Measurements from ENCODE around the gene ACSF3.

Gene ACSF3

DNA sequence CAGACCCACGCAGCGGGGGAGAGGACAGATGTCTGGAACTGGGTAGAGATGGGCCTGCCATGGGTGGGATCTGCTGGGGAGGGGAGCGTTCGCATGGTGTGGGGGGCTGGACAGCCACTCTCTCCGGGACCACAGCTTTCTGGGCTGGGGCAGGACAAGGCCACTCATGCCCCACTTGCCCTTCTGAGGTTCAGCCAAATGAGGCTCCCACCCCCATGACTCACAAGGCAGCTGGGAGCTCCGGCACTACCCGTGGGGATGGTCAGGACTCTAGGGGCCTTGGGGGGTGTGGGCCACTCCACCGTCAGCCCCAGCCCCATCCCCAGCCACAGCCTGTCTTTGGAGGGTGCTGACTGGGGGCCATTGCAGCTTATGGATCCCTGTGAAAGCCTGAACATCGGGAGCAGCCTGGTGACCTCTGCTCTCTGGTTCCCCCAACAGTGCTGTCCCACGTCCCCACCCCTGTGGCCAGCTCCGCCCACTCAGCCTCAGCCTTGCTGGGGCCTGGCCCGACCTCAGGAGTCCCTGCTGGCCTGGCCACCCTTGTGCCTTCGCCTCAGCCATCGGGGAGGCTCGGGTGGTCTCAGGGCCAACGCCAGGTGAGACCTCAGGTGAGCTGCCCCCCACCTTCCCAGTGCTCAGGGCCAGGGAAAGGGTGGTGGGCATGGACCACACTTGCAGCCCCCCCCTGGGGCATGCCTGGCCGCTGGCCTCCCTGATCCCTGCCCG, 73.2 kb downstream of the ACSF3 start:
- no peak for DNase-seq

DNA sequence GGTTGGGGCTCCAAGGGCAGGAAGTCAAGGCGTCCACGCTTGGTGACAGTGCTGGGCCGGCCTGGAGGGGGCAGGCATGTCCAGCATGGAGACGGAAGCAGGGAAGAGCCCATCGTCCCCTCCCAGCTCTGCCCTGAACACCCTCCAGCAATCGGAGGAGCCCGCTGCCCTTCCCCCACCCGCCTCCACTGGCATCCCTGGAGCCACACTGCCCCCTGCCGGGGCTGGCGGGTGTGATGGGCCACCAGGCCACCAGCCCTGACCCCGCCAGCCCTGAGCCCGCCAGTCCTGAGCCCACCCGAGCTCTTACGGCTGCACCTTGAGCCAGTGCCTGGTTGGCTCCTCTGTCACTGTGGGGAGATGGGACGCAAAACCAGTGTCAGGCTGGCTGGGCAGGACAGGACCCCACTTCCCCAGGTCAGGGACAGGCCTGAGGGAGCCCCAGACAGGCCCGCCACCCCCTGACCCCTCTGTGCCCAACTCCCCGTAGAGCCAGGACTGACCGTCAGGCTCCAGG, 73.8 kb downstream of the ACSF3 start:
- peak; percentile 84 for DNase-seq

GRCh38 chr16:89168381-89169189, 74.9 kb downstream of the ACSF3 start:
- no peak for DNase-seq

- DNase-seq = no peak
Measured at GRCh38 chr16:89169778-89170177, 76.1 kb downstream of the ACSF3 start.

- DNase-seq = no peak
Measured at GRCh38 chr16:89170346-89171215, 76.9 kb downstream of the ACSF3 start.

DNA sequence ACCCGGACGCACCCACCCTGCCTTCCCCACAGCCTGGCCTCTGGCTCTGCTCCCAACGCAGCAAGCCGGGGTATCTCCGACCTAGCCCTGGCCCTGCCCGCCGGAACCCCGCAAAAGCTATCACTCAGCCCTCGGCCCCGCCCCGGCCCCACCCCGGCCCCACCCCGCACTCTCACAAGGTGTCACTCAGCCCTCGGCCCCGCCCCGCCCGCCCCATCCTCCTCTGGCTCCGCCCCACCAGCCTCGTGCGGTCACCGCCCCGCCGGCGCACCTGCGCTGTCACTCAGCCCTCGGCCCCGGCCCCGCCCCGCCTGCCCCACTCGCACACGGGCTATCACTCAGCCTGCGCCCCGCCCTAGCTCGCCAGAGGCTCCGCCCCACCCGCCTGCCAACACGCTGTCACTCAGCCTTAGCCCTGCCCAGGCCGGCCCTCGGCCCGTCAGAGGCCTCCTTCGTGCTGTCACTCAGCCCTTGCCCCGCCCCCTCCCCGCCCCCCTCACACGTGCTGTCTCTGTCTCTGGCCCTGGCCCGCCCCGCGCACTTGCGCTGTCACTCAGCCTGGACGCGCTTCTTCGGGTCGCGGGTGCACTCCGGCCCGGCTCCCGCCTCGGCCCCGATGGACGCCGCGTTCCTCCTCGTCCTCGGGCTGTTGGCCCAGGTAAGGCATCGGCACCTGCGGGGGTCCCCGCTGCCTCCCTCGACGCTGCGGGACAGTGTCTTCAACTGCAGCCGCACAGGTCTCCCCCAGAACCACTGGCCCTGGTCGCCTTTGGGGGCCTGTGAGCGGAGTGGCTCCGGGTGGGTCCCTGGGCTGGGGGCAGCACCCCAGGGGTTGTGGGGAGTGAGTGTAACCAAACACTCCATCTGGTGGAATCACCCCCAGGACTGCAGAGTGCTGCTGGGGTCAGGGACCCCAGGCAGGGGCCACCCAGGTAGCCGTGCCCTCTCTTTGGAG, 77.8 kb downstream of the ACSF3 start, which contains the start of gene CDH15:
CDH15 (plus strand) TSS at position 533 of the 955 bp plus-strand sequence; CDS start at position 617, 84 bp downstream.
- DNase-seq = peak; percentile 89

GRCh38 chr16:89172171-89172527, 78.5 kb downstream of the ACSF3 start:
- no peak for DNase-seq

GRCh38 chr16:89172528-89173173, 79.0 kb downstream of the ACSF3 start:
- no peak for DNase-seq

- no peak for DNase-seq
Measured at GRCh38 chr16:89173174-89173921, 79.7 kb downstream of the ACSF3 start.

DNA sequence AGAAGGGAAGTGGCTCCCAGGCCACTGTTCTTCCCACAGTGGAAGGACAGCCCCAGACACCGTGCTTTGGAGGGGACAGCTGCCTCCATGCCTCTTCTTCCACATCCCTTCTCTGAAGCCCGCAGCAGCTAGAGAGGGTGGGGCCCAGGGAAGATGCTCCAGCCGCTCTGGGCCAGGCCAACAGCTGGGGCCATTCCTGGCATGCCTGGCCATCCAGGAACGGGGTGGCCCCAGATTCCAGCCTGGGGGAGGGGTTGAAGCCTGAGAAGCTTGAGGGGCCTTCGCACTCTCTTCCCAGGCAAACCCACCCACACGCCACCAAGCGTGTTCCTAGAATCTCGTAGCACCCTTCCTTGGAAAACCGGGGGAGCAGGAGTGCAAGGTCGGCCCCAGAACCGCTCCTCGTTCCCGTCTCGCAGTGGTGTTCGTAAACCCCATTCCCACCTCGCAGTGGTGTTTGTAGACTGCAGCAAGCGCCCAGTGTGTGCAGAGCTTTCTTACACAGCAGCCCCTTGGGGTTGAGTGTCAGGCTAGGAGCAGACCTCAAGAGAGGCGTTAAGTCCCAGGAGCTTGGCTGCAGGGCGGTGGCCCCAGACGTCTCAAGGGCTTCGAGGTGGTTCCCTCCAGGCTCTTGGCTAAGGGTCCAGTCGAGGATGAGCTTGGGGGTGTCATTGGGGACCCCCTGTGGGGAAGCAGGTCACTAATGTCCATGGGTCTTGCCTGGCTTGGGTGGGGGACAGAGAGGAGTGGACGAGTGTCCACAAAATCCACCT, 80.6 kb downstream of the ACSF3 start:
- no peak for DNase-seq

- no peak for DNase-seq
Measured at GRCh38 chr16:89174877-89175276, 81.2 kb downstream of the ACSF3 start.

- DNase-seq = no peak
Measured at GRCh38 chr16:89175280-89176146, 81.9 kb downstream of the ACSF3 start.

DNA sequence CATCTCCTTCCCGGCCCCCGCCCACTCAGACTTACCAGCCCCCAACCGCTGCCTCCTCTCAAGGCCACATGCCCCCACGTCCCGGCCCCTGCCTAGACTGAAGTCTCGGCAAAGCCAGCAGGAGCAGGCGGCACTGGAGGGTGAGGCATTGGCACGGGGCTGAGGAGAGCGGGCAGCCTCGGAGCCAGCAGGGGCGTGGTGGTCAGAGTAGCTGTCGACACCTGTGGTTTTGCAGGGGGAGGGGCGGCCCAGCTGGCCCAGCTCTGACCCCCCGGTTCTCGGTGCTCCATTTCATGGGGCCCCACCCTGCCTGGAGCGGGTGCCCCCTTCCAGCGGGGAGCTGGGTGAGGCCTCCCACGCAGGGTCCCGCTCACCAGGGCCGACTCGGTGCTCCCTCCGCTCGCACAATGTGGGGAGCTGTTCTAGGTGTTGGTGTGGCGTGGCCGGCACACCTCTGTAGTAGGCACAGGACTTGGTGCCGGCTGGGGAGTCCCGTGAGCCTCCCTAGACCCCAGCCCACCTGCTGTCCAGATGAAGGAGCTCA, 82.6 kb downstream of the ACSF3 start:
- DNase-seq = no peak

- no peak for DNase-seq
Measured at GRCh38 chr16:89176717-89177116, 83.1 kb downstream of the ACSF3 start.

DNA sequence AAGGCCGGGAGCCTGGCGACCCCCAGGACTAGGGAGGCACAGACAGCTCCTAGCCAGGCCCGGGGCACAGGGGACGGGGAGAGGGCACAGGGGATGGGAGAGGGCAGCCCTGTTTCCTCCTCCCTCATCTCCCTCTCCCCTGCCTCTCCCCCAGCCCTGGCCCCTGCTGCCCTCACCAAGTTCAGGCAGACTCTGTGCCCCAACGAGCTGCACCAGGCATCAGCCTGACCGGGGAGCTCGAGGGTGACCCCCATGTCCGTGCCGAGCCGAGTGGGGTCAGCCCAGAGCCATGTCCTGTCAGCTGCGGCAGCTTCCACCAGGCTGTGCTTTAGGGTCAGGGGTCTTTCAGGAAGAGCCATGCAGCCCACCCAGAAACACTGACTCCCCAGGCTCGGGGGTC, 83.8 kb downstream of the ACSF3 start:
- no peak for DNase-seq

GRCh38 chr16:89178453-89179147, 84.9 kb downstream of the ACSF3 start:
- no peak for DNase-seq

- no peak for DNase-seq
Measured at GRCh38 chr16:89179148-89179484, 85.5 kb downstream of the ACSF3 start.
